ENCODE measurements around the gene PDX1. TPM values are rescaled to one million over a fixed set of nuclear protein-coding genes. Genes with fewer than 3 reads are reported as not detected.
A peak's percentile ranks its signal among the peaks of the same experiment; 100 is the strongest.

PDX1 gene
- polyA plus RNA-seq, 3 donors, result not detected

DNA sequence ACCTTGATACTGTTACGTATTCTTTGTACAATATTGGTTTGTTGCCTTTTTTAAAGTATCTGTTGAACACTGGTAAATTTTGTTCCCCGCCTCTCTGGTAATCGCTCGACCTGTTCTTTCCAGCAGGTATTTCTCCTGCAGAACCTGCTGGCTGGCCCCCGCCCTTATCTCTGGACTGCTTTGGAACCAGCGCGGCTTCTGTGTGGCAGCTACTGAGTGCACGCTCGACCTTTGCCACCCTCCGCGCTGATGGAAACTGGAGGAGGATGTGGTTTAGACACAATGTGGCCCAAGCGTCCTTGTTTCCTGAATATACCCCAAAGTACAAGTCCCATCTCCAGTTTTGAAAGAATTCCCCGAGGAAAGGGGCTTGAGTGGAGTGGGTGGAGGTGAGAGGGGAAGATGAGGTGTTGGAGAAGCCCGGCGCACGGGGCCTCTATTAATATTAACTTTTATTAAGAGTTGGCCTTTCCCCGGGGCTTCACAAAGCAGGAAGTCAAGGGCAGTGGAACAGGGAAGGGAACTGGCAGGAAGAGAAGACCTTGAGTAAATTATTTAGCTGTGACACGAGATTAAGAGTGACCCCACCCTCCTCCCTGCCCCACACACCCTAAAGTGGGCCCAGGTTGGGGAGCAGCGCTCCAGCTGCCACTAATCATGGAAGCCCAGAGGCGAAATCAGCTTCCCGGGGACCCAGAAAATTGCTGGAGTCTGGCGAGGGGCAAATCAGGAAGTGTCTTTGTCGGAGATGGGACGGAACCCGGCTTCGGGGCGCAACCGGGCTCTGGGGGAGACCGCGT, 33.3 kb downstream of the PDX1 start:
- Histone ChIP-seq H3K36me3 (replicated peaks in 1 of 2; ENCODE audit: control insufficient read depth in 1 of 2, insufficient read depth in 2 of 2, low read length in 2 of 2) (no peaks in the 10 kb centered on the region), H3K4me2 (replicated peaks; ENCODE audit: extremely low read depth, low read length, poor library complexity, severe bottlenecking) (peak overlapping the region; percentile 86), H3K9ac (ENCODE audit: insufficient read depth, low read length, poor library complexity, severe bottlenecking) (peak overlapping the region; percentile 40), H3K27ac (ENCODE audit: low read depth in 1 of 2, low read length in 2 of 2) (no peak overlapping the region), H3K79me2 (ENCODE audit: insufficient read depth, low read length) (no peaks in the 10 kb centered on the region), H2AFZ (ENCODE audit: insufficient read depth, low read depth, low read length, poor library complexity, severe bottlenecking) (peak overlapping the region; percentile 85), H3K27me3 (ENCODE audit: control insufficient read depth in 2 of 2, insufficient read depth in 2 of 2, low read length in 2 of 2) (peaks cover 56 to 78% of the 10 kb centered on the region in 2 donors), H3K4me3 (replicated peaks in 1 of 3; ENCODE audit: low read depth in 2 of 3, low read length in 3 of 3) (peak overlapping the region; percentile 7 to 76 (median 29)), H3K4me1 (ENCODE audit: control insufficient read depth in 1 of 2, insufficient read depth in 2 of 2, low read length in 2 of 2) (peaks cover 22% of the 10 kb centered on the region in 2 donors), H3K9me3 (replicated peaks in 1 of 2; ENCODE audit: control insufficient read depth in 1 of 2, insufficient read depth in 1 of 2, low read length in 2 of 2) (peaks cover 0 to 15% of the 10 kb centered on the region in 2 donors), H4K20me1 (ENCODE audit: insufficient read depth, low read length) (no peaks in the 10 kb centered on the region)
- peaks cover 18% of the 10 kb centered on the region for H3K4me1 Mint-ChIP-seq
- intact Hi-C loops (cut with micrococcal nuclease), result no loop called here
- H3K27me3 Mint-ChIP-seq (ENCODE audit: low read depth in 3 of 3), result peaks cover 79 to 84% (median 80%) of the 10 kb centered on the region in 3 donors
- DNase-seq, result no peak
- peaks cover 0 to 22% (median 10%) of the 10 kb centered on the region in 7 donors for H3K9me3 Mint-ChIP-seq
- H3K36me3 Mint-ChIP-seq, result peaks cover 0 to 5% of the 10 kb centered on the region in 2 donors
- TF ChIP-seq, protein P1, sequence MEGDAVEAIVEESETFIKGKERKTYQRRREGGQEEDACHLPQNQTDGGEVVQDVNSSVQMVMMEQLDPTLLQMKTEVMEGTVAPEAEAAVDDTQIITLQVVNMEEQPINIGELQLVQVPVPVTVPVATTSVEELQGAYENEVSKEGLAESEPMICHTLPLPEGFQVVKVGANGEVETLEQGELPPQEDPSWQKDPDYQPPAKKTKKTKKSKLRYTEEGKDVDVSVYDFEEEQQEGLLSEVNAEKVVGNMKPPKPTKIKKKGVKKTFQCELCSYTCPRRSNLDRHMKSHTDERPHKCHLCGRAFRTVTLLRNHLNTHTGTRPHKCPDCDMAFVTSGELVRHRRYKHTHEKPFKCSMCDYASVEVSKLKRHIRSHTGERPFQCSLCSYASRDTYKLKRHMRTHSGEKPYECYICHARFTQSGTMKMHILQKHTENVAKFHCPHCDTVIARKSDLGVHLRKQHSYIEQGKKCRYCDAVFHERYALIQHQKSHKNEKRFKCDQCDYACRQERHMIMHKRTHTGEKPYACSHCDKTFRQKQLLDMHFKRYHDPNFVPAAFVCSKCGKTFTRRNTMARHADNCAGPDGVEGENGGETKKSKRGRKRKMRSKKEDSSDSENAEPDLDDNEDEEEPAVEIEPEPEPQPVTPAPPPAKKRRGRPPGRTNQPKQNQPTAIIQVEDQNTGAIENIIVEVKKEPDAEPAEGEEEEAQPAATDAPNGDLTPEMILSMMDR (IDR thresholded peaks at IDR 0.05), result no peak
- H3K27ac Mint-ChIP-seq, result no peak overlapping the region
- peak overlapping the region; percentile 73 to 87 for H3K4me3 Mint-ChIP-seq
- WGBS (ENCODE audit: insufficient coverage), result 8% methylated on average over 21 of the region's 30 CpGs

DNA sequence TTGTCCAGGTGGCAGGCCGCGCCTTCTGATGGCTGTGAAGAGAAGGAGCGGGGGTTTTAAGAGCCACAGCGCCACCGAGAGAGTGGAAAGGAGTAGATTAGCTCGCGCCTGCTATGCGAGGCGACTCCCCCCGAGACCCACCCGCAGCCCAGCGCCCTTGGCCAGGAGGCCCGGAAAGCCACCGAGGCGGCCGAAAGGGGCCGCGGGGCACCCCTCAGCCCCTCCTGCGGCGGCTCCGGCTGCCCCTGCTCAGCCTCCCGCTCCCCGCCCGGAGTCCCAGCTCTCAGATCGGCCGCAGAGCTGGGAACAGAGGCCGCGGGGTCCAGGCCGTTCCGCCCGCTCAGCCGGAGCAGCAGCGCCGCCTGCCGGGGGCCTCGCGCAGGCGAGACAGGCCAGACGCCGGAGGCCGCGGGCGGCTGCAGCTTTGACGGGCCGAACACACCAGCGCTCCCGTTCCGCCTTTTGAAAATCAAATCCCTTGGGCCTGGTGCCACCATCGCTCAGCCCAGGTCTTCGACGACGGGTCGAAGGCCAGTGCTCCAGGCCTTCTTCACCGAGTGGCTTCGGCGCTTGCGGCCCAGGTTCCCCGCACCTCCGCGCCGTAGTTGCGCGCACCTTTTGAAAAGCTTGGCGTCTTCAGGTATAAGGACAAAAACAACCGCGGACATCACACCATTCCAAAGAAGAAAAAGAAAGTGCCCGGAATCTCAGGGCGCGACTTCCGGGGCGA, 34.0 kb downstream of the PDX1 start:
- Histone ChIP-seq H3K4me1 (ENCODE audit: control insufficient read depth in 1 of 2, insufficient read depth in 2 of 2, low read length in 2 of 2) (peaks cover 22% of the 10 kb centered on the region in 2 donors), H4K20me1 (ENCODE audit: insufficient read depth, low read length) (no peaks in the 10 kb centered on the region), H2AFZ (ENCODE audit: insufficient read depth, low read depth, low read length, poor library complexity, severe bottlenecking) (peak overlapping the region; percentile 85), H3K27ac (ENCODE audit: low read depth in 1 of 2, low read length in 2 of 2) (no peak overlapping the region), H3K9ac (ENCODE audit: insufficient read depth, low read length, poor library complexity, severe bottlenecking) (peak overlapping the region; percentile 40), H3K36me3 (replicated peaks in 1 of 2; ENCODE audit: control insufficient read depth in 1 of 2, insufficient read depth in 2 of 2, low read length in 2 of 2) (no peaks in the 10 kb centered on the region), H3K4me3 (replicated peaks in 1 of 3; ENCODE audit: low read depth in 2 of 3, low read length in 3 of 3) (peak overlapping the region; percentile 28 to 76 (median 47)), H3K4me2 (replicated peaks; ENCODE audit: extremely low read depth, low read length, poor library complexity, severe bottlenecking) (peak overlapping the region; percentile 86), H3K27me3 (ENCODE audit: control insufficient read depth in 2 of 2, insufficient read depth in 2 of 2, low read length in 2 of 2) (peaks cover 63 to 83% of the 10 kb centered on the region in 2 donors), H3K9me3 (replicated peaks in 1 of 2; ENCODE audit: control insufficient read depth in 1 of 2, insufficient read depth in 1 of 2, low read length in 2 of 2) (peaks cover 0 to 19% of the 10 kb centered on the region in 2 donors), H3K79me2 (ENCODE audit: insufficient read depth, low read length) (no peaks in the 10 kb centered on the region)
- peaks cover 0 to 5% of the 10 kb centered on the region in 2 donors for H3K36me3 Mint-ChIP-seq
- peaks cover 0 to 25% (median 10%) of the 10 kb centered on the region in 7 donors for H3K9me3 Mint-ChIP-seq
- peak overlapping the region; percentile 80 to 95 for H3K4me3 Mint-ChIP-seq
- intact Hi-C loops (cut with micrococcal nuclease), result no loop called here
- peak; percentile 51 to 62 (median 53) for DNase-seq
- TF ChIP-seq, protein P1 (IDR thresholded peaks at IDR 0.05), result peak; percentile 91
- WGBS (ENCODE audit: insufficient coverage), result 1% methylated on average over 71 of the region's 71 CpGs
- H3K27me3 Mint-ChIP-seq (ENCODE audit: low read depth in 3 of 3), result peaks cover 82 to 88% (median 83%) of the 10 kb centered on the region in 3 donors
- H3K27ac Mint-ChIP-seq, result no peak overlapping the region
- H3K4me1 Mint-ChIP-seq, result peaks cover 18% of the 10 kb centered on the region
